CD14-positive monocyte (primary cell): ENCODE measurements around the gene KEL. TPM values are rescaled to one million over a fixed set of nuclear protein-coding genes. Genes with fewer than 3 reads are reported as not detected.

Source experiments
- DNase-seq, 3 donors: peaks; one replicate each; pipeline ENCODE4 v3.0.0-alpha.2; 2011 to 2022
- H2AFZ ChIP-seq: 2 replicates; pipeline ENCODE4 v1.6.0; 2012; ENCODE audit warnings: mild to moderate bottlenecking, low read depth, low read length, inconsistent platforms; ENCODE audit not compliant: insufficient read depth, poor library complexity, severe bottlenecking
- H3K27ac ChIP-seq, 2 donors: 1 replicate in 1 of 2; 2 replicates in 1 of 2; pipeline ENCODE4 v1.5.1; 2012 to 2013; ENCODE audit warnings: low read length in 2 of 2, control low read depth in 1 of 2, inconsistent platforms in 1 of 2, low read depth in 1 of 2, mild to moderate bottlenecking in 1 of 2
- H3K27me3 ChIP-seq, 2 donors: one replicate each; pipeline versions ENCODE4 v1.6.0 to v1.6.1; 2011 to 2013; ENCODE audit warnings: low read length in 2 of 2; ENCODE audit not compliant: control insufficient read depth in 2 of 2, insufficient read depth in 2 of 2
- H3K36me3 ChIP-seq, 2 donors: replicated peaks in 1 of 2; 1 replicate in 1 of 2; 2 replicates in 1 of 2; pipeline versions ENCODE4 v1.5.1 to v1.6.1; 2012 to 2013; ENCODE audit warnings: low read length in 2 of 2, control low read depth in 1 of 2, inconsistent platforms in 1 of 2, mild to moderate bottlenecking in 1 of 2; ENCODE audit not compliant: insufficient read depth in 2 of 2, control insufficient read depth in 1 of 2
- H3K4me1 ChIP-seq, 2 donors: 1 replicate in 1 of 2; 2 replicates in 1 of 2; pipeline versions ENCODE4 v1.5.1 to v1.6.1; 2012 to 2013; ENCODE audit warnings: low read length in 2 of 2, control low read depth in 1 of 2, inconsistent platforms in 1 of 2, mild to moderate bottlenecking in 1 of 2, moderate library complexity in 1 of 2; ENCODE audit not compliant: insufficient read depth in 2 of 2, control insufficient read depth in 1 of 2
- H3K4me2 ChIP-seq: replicated peaks from 2 replicates; pipeline ENCODE3; 2012; ENCODE audit warnings: low read length, moderate library complexity, mild to moderate bottlenecking; ENCODE audit not compliant: poor library complexity, severe bottlenecking; ENCODE audit errors: extremely low read depth
- H3K4me3 ChIP-seq, 3 experiments: fragments of 200-600 bp in 1 of 3; sonication (generic) in 1 of 3; replicated peaks in 1 of 3; 1 replicate in 2 of 3; 2 replicates in 1 of 3; pipeline ENCODE4 v1.5.1; 2011 to 2013; ENCODE audit warnings: low read length in 3 of 3, mild to moderate bottlenecking in 3 of 3, control low read depth in 2 of 3, low read depth in 2 of 3, inconsistent platforms in 1 of 3, moderate library complexity in 1 of 3
- H3K79me2 ChIP-seq: 2 replicates; pipeline ENCODE4 v1.6.0; 2012; ENCODE audit warnings: mild to moderate bottlenecking, control low read depth, inconsistent platforms, low read length, moderate library complexity; ENCODE audit not compliant: insufficient read depth
- H3K9ac ChIP-seq: 2 replicates; pipeline ENCODE4 v1.6.0; 2017; ENCODE audit warnings: low read length, mild to moderate bottlenecking; ENCODE audit not compliant: insufficient read depth, poor library complexity, severe bottlenecking
- H3K9me3 ChIP-seq, 2 donors: replicated peaks in 1 of 2; 1 replicate in 1 of 2; 2 replicates in 1 of 2; pipeline versions ENCODE4 v1.5.1 to v1.6.1; 2012 to 2013; ENCODE audit warnings: low read length in 2 of 2, control low read depth in 1 of 2; ENCODE audit not compliant: control insufficient read depth in 1 of 2, insufficient read depth in 1 of 2
- H4K20me1 ChIP-seq: 2 replicates; pipeline ENCODE4 v1.6.0; 2012; ENCODE audit warnings: mild to moderate bottlenecking, low read length, control low read depth, moderate library complexity; ENCODE audit not compliant: insufficient read depth
- H3K27ac Mint-ChIP-seq, 7 donors: one replicate each; pipeline ENCODE4 v1.8.0; 2020; ENCODE audit warnings: mild to moderate bottlenecking in 7 of 7, mixed read lengths in 7 of 7, moderate library complexity in 6 of 7, inconsistent platforms in 2 of 7
- H3K27me3 Mint-ChIP-seq, 3 donors: one replicate each; pipeline ENCODE4 v1.8.0; 2021 to 2022; ENCODE audit warnings: low read depth in 3 of 3, mild to moderate bottlenecking in 3 of 3, mixed read lengths in 3 of 3, moderate library complexity in 3 of 3, inconsistent platforms in 1 of 3
- H3K36me3 Mint-ChIP-seq, 2 donors: one replicate each; pipeline ENCODE4 v1.8.0; 2020; ENCODE audit warnings: mixed read lengths in 2 of 2, inconsistent platforms in 1 of 2, mild to moderate bottlenecking in 1 of 2
- H3K4me1 Mint-ChIP-seq: one replicate; pipeline ENCODE4 v1.8.0; 2020; ENCODE audit warnings: mild to moderate bottlenecking, mixed read lengths
- H3K4me3 Mint-ChIP-seq, 2 donors: one replicate each; pipeline ENCODE4 v1.8.0; 2020; ENCODE audit warnings: mild to moderate bottlenecking in 2 of 2, mixed read lengths in 2 of 2, moderate library complexity in 1 of 2
- H3K9me3 Mint-ChIP-seq, 7 donors: one replicate each; pipeline ENCODE4 v1.8.0; 2020 to 2022; ENCODE audit warnings: mixed read lengths in 7 of 7, mild to moderate bottlenecking in 6 of 7, moderate library complexity in 6 of 7, inconsistent platforms in 2 of 7
- CTCF ChIP-seq: fragments of 200-600 bp; IDR thresholded peaks from one replicate; pipeline ENCODE4 v1.8.0; 2022; ENCODE audit warnings: antibody characterized with exemption, mild to moderate bottlenecking
- WGBS: methylation state at CpG from one replicate; pipeline ENCODE4 v1.1.5; 2013; ENCODE audit warnings: missing lambda C conversion rate; ENCODE audit not compliant: insufficient coverage; 5-methylcytosine and 5-hydroxymethylcytosine counted together
- intact Hi-C, 2 donors: fragments of 100-400 bp; cut with micrococcal nuclease; formaldehyde crosslinking; loops; one replicate each; pipeline versions ENCODE4 v1.15.0 to v1.15.1; 2023
- polyA plus RNA-seq, 3 donors: library from polyadenylated mRNA; depleted of rRNA in 1 of 3; unstranded in 2 of 3; stranded (reverse) in 1 of 3; fragments of 300-500 nt in 2 of 3; fragments of >200 nt in 1 of 3; fragmentation: Illumina TruSeq in 2 of 3; gene quantifications; 1 replicate in 2 of 3; 2 replicates in 1 of 3; pipeline ENCODE4 v1.2.3, GENCODE V29; 2012 to 2021

Gene KEL
- polyA plus RNA-seq, 3 donors, result 2.5 TPM; not detected in 2

GRCh38 chr7:142910031-142910433, 52.1 kb downstream of the KEL start:
- peak overlapping the region in 2 of 7 donors; percentile 76 to 96 for H3K27ac Mint-ChIP-seq
- peaks cover 0 to 6% (median 2%) of the 10 kb centered on the region in 7 donors for H3K9me3 Mint-ChIP-seq

More at GRCh38 chr7:142910031-142910433, 52.1 kb downstream of the KEL start:
- intact Hi-C loops, result no loop called here
- Histone ChIP-seq H3K4me2 (no peak overlapping the region), H3K36me3 (no peaks in the 10 kb centered on the region), H3K27ac (peak overlapping the region in 1 of 2 donors; percentile 24), H3K4me3 (no peak overlapping the region), H2AFZ (no peak overlapping the region), H4K20me1 (no peaks in the 10 kb centered on the region), H3K79me2 (no peaks in the 10 kb centered on the region), H3K9ac (no peak overlapping the region), H3K27me3 (no peaks in the 10 kb centered on the region), H3K4me1 (peaks cover 28 to 33% of the 10 kb centered on the region in 2 donors), H3K9me3 (no peaks in the 10 kb centered on the region)
- no CpG with 5 or more reads among the region's 2 CpGs for WGBS
- Mint-ChIP-seq H3K4me3 (no peak overlapping the region), H3K36me3 (no peaks in the 10 kb centered on the region), H3K27me3 (peaks cover 2 to 4% (median 2%) of the 10 kb centered on the region in 3 donors), H3K4me1 (peaks cover 38% of the 10 kb centered on the region)
- no peak for TF ChIP-seq CTCF
- no peak for DNase-seq
